GM21717 (cell line): ENCODE results near the gene KCTD3.

Experiments
- ATAC-seq: cut with Tn5 transposase; IDR thresholded peaks from one replicate; pipeline ENCODE4 v1.9.1; 2021; ENCODE audit warnings: mild to moderate bottlenecking, moderate library complexity; ENCODE audit not compliant: unreplicated experiment

The KCTD3 gene

DNA sequence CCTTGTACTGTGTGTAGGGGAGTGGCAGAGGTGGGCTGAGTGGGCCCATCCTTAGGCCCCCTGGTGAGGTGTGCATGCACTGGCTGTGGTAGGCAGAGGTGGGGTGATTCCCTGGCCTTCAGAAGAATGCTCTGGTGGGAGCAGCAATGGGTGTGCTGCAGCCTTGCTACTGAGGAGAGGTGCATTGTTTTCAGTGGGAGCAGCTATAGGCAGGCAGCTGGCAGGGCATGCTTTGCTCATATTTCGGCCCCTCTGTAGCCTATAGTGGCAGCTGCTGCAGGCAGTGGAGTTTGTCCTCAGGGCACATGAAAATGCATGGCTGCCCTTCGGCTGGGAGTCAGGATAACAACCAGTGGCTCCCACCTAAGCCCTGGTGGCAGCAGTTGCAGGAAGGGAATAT, 10.1 kb upstream of the KCTD3 start:
- no peak for ATAC-seq

DNA sequence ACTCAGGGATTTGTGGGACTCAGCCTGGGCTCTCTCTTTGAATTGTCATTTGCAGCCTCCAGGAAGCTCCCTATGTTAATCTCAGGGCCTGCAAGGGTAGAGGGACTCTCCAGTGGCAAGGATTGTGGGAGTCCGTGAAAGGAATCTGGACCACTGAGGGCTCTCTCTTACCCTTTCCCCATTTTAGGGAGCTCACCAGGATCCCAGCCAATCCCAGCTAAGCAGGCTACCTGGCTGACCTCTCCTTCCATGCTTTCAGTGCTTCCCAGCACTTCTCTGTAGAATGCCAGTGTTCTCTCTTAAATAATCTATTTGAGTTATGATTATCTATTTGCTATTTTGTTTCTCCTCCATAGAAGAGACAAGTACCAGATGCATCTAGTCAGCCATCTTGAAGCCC, 9.6 kb upstream of the KCTD3 start:
- no peak for ATAC-seq

- no peak for ATAC-seq
These were observed 9.0 kb upstream of the KCTD3 start for GRCh38 chr1:215557992-215558626.

DNA sequence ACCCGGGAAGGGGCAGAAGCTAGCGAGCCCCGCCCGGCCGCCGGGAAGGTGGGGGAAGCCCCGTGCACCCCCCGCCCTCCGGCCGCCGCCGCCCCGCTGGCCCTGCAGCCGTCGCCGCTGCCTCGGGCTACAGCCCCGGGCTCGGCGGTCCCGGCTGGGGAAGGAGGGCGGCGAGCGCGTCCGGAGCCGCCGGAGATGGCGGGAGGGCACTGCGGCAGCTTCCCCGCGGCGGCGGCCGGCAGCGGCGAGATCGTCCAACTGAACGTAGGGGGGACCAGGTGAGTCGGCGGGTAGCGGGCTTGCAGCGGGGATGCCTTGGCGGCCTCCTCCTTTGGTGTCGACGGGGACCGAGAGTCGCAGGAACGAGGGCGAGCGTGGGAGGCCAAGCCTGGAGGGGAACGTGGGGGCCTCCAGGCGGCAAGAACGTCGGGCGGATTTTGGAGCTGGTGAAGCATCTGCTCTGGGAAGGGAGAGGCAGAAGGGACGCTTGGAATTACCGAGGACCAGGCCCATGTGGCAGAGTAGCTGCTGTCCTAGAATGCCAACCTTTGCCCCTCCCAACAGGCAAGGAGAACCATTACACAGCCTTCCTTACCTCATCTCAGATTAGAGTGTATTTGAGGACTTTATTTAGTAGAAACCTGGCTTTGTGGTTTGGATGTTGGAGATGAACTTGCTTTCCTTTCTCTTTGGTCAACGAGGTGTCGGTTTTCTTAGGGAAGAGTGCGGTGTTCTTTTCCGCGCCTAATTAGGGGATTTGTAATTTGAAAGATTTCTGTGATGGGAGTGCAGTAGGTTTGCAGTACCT, 591 bp downstream of the KCTD3 start:
- peak; percentile 63 for ATAC-seq

- ATAC-seq, result no peak
These were observed 1.2 kb downstream of the KCTD3 start for GRCh38 chr1:215568299-215568692.

GRCh38 chr1:215569986-215570824, 3.1 kb downstream of the KCTD3 start:
- no peak for ATAC-seq

GRCh38 chr1:215581896-215582295, 14.8 kb downstream of the KCTD3 start:
- ATAC-seq, result no peak

GRCh38 chr1:215583185-215583749, 16.2 kb downstream of the KCTD3 start:
- ATAC-seq, result no peak

GRCh38 chr1:215584389-215584788, 17.3 kb downstream of the KCTD3 start:
- ATAC-seq, result peak; percentile 73

DNA sequence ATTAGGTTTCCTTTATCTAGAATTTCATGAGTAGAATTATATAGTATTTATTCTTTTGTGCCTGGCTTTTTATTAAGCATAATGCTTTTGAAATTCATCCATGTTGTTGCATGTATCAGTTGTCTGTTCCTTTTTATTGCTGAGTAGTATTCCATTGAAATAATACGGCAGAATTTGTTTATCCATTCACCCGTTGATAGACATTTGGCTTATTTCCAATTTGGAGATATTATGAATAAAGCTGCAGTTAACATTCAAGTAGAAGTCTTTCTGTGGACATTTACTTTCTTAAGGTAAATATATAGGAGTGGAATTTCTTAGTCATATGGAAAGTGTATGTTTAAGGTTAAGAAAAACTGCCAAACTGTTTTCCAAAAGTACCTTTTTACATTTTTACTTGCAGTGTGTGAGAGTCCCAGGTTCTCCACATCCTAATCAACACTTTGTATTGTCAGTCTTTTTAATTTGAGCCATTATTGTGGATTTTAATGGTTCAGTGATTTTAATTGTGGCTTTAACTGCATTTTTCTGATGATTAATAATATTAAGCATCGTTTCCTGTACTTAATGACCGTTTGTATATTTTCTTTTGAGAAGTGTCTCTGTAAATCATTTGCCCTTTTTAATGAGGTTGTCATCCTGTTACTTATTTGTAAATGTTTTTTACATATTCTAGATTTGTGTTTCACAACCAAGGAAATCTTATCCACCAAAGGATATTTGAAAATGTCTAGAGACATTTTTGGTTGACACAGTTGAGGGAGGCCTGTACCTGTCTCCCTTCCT, 22.7 kb downstream of the KCTD3 start:
- ATAC-seq, result no peak

- ATAC-seq, result no peak
These were observed 23.8 kb downstream of the KCTD3 start for GRCh38 chr1:215590779-215591491.

GRCh38 chr1:215594640-215595039, 27.5 kb downstream of the KCTD3 start:
- ATAC-seq, result no peak

DNA sequence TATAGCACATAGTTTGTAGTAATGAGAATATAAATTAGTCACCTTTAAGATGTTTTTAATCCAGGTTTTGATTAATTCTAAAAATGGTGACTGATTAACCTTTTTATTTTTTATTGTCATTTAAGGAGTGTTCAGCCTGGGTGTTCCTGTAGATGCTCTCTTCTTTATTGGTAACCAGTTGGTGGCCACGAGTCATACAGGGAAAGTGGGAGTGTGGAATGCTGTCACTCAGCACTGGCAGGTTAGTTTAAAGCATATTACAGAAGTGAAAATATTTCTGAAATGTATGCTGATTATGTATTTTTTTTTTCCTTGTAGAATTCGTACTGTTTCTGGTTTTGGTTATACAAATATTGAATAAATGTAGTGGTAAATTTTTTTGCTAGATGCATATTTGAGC, 28.1 kb downstream of the KCTD3 start:
- ATAC-seq, result no peak

DNA sequence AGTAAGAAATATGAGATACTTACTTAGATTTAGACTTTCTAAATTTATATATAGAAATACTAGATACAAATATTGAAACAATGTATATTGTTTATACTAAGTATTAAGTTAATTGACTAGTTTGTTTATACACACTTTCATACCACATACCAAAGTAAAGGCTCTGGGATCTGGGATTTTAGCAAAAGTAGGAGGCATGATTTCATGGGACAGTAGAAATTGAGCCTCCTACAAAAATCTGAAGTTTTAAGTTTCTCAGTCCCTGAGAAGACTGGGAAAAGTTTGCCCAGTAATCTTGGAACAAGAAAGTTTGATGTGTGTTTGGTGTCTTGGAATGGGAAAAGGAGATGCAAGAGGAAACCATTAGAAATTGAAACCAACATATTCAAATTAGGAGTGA, 30.9 kb downstream of the KCTD3 start:
- no peak for ATAC-seq

GRCh38 chr1:215599418-215600074, 32.4 kb downstream of the KCTD3 start:
- no peak for ATAC-seq

- ATAC-seq, result no peak
These were observed 33.2 kb downstream of the KCTD3 start for GRCh38 chr1:215600258-215600792.

DNA sequence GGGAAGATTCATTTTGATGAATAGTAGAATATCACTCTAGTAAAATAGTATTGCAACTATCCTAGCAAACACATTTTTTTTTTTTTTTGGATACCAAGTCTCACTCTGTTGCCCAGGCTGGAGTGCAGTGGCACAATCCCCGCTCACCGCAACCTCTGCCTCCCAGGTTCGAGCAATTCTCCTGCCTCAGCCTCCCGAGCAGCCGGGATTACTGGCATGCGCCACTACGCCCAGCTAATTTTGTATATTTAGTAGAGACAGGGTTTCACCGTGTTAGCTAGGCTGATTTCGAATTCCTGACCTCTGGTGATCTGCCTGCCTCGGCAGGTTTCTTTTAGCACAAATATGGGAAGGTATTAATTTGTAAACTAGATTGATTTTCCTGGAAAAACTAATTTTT, 33.8 kb downstream of the KCTD3 start:
- no peak for ATAC-seq

DNA sequence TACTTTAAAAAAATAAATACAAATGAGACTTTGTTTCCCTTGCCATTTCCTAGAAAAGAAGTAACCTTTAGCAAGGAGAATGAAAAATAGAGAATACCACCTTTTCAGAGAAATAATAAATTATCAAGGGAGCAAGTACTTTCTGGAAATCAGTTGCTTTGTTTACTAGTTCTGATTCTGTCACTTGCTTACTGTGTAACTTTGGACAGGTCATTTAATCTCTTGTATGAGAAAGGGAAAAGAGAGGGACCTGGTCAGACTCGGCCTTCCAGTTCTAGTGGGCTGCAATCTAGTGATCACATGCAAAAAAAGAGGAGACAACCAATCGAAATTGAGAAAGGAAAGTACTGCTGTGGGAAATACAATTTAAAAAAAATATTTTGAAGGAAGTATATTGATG, 34.2 kb downstream of the KCTD3 start:
- ATAC-seq, result no peak

GRCh38 chr1:215603319-215603718, 36.2 kb downstream of the KCTD3 start:
- ATAC-seq, result no peak
